ENCODE results near the gene CLBA1.

DNA sequence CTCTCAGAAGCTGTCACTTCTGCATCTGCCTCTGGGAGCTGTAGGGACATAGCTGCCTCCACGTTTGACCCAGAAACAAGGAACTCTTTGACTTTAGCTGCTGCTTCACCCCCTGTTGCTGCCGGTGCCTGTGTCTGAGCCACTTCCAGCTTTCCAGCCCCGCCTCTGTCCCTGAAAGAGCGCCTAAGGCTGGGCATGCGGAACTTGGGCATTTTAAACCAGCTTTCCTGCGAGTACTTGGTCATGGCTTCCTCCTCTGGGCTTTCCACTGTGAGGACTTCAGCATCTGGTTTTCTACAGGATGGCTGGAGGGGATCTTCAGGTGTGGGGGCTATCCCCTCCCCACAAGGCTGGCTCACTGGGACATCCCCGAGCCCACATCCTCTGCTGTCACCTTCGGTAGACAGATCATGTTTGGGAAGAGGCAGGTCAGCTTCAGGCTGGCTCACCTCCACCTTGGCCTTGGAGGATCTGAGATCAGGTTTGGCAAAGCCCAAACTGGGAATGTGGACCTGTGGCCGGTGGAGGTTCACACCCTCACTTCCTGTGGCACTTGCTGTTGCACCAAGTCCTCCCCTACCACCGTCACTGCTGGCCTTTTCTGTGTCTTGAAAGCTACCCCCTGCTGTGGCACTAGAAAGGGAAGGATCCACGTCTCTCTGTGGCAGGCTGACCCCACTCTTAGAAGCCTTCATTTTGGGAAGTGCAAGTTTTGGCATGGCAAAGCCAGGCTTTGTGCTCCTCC is 45.8 kb upstream of the CLBA1 start:
- TF ChIP-seq POLR2AphosphoS5 (IDR thresholded peaks at IDR 0.05; ENCODE audit: low read depth, low read length) (no peak), JUND (IDR thresholded peaks at IDR 0.05) (no peak), EP300 (IDR thresholded peaks at IDR 0.05; ENCODE audit: borderline replicate concordance in 1 of 2, low read depth in 1 of 2, low read length in 1 of 2) (no peak), TAF1 (IDR thresholded peaks at IDR 0.05; ENCODE audit: borderline replicate concordance, low read depth, low read length) (no peak), RXRA (IDR thresholded peaks at IDR 0.05; ENCODE audit: borderline replicate concordance, low read depth) (no peak), NRF1 (IDR thresholded peaks at IDR 0.05; ENCODE audit: low read depth, low read length) (no peak), SMC3 (IDR thresholded peaks at IDR 0.05; ENCODE audit: low read depth, low read length) (no peak)
- TF ChIP-seq, protein P1, sequence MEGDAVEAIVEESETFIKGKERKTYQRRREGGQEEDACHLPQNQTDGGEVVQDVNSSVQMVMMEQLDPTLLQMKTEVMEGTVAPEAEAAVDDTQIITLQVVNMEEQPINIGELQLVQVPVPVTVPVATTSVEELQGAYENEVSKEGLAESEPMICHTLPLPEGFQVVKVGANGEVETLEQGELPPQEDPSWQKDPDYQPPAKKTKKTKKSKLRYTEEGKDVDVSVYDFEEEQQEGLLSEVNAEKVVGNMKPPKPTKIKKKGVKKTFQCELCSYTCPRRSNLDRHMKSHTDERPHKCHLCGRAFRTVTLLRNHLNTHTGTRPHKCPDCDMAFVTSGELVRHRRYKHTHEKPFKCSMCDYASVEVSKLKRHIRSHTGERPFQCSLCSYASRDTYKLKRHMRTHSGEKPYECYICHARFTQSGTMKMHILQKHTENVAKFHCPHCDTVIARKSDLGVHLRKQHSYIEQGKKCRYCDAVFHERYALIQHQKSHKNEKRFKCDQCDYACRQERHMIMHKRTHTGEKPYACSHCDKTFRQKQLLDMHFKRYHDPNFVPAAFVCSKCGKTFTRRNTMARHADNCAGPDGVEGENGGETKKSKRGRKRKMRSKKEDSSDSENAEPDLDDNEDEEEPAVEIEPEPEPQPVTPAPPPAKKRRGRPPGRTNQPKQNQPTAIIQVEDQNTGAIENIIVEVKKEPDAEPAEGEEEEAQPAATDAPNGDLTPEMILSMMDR (IDR thresholded peaks at IDR 0.05): no peak
